ENCODE measurements around the gene GLT8D1.
A peak's percentile ranks its signal among the peaks of the same experiment; 100 is the strongest.

Gene GLT8D1

DNA sequence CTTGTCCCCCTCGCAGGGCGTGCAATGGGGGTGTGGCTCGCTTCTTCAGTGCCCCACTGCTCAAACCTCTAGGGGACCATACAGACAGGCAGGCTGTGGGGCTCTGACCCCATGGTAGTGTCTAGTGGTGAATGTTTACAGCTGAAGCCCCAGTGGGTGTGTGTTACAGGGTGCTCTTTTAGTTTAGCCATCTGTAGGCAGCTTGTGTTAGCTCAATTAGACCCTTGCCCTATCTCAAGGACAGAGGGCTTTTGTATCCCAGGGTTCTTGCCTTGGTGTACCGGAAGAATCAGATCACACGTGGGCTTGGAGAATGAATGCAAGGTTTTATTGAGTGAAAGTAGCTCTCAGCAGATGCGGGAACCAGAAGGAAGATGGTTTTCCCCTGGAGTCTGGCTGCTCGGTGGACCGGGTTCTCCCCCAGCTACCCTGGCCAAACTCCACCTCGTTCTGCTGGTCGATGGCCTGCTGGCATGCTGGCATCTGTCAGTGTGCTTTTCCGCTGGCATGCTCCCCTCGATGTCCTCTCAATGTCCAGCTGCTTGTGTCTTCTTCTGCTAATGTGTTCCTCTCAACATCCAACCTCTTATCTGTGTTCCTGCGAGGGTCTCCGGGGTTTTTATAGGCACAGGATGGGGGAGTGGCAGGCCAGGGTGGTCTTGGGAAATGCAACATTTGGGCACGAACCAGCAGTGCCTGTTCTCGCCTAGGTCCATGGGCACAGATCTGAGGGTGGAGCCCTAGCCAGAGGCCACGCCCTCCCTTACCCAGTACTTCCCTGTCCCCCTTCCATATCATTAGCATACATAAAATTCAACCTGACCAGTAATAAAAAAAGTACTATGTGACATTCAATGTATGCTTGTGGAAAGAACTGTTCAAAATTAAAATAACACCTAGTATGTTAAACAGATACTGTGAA is 7.0 kb upstream of the GLT8D1 start:
- DNase-seq: no peak

DNA sequence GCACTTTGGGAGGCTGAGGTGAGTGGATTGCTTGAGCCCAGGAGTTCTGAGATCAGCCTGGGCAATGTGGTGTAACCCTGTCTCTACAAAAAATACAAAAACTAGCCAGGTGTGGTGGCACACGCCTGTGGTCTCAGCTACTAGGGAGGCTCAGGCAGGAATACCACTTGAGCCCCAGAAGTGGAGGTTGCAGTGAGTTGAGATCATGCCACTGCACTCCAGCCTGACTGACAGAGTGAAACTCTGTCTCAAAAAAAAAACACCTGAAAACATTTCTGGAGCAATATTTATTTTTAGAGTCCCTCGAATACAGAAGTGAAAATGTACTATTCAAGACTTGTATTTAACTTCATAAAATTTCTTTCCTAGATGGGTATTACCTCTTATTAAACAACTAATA is 4.9 kb upstream of the GLT8D1 start:
- no peak for DNase-seq

DNA sequence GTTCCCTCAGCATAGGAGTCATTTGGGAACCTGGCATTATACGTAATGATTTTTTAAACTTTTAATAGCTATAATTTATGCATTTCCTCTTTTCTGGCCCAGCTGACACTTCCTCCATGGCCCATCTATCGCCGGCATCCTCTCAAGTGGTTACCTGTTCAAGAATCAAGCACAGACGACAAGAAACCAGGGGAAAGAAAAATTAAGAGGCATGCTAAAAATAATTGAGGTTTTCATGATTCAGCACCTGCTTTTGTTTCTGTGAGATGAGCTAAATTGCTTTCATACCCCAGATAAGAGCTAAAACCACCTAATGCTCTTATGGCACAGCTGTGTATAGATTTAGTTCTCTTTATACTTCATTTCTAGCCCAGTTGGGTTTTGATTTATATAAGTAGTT is 2.0 kb upstream of the GLT8D1 start:
- no peak for DNase-seq

- DNase-seq: no peak
These were observed 228 bp downstream of the GLT8D1 start for GRCh38 chr3:52705438-52705687.

- DNase-seq: no peak
These were observed 767 bp downstream of the GLT8D1 start for GRCh38 chr3:52704611-52705437.

- DNase-seq: no peak
These were observed 2.2 kb downstream of the GLT8D1 start for GRCh38 chr3:52703341-52703740.

GRCh38 chr3:52697632-52697965 is 8.0 kb downstream of the GLT8D1 start:
- no peak for DNase-seq

DNA sequence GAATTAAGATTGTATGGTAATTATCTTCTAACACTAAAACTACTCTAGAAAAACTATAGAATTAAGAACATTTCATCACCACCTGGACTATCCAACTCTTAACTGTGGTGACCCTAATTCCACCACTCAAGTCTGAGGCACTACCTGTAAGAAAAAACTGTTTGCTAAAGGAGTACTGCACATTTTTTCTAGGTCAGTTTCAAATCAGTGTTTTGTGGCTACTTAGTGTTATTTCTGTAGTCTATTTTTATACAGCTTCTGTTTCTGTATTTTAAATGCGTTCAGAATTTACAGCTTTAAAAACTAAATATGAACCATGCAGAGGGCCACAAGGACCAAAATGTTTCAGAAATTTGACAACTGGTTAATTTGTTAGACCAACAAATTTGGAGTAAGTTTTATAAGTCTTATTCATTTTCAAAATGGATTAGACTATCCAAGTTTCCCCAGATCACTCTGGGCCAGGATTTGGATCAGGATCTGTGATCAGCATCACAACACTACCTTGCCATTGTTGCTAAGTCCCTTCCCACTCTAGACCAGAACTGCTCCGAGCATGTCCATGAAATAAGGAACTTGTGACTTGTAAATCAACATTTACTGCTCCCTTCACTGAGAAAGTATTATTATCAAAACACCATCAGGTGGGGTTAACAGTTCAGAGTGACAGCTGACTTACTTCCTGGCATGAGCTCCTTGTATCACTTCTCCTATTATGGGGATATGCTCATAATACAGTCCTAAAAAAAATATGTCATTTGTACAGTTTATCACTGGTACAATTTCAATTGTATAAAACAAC is 8.6 kb downstream of the GLT8D1 start:
- no peak for DNase-seq

DNA sequence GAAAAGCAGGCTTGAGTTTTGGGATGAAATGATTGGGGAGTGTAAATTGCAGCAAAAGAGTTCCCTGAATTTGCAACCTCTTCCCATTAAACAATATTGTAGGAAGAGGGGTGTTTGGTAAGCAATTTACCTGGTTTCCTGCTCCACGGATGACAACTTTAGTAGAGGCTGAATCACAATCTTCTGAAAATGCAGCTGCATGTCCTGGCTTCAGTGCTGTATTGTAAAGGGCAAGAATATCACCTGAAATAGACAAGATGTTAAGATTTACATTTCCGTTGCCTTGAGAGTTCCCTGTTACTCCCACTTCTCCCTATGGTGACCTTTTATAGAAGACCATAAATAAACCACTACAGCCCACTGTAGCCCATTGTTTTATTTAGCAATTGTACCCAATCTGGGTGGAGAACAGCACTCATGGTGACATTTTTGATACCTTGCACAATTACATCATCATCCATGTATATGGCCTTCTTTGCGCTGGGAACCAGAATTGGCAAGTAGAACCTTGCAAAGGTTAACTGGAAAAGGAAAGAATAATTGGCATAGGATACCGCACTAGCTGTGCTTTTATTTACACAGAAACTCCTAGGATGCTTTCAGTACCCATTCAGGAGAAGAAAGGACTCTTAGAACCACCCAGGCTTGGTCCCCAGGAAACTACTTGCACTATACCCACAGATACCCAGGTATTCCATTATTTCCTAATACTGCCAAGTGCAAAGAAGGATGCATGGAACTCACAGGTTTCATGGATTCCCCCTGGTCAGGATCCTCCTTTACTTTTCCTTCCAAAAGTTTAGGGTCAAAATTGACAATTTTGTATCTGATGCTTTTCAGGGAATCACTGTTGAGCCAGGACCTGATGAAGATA is 9.6 kb downstream of the GLT8D1 start:
- no peak for DNase-seq

DNA sequence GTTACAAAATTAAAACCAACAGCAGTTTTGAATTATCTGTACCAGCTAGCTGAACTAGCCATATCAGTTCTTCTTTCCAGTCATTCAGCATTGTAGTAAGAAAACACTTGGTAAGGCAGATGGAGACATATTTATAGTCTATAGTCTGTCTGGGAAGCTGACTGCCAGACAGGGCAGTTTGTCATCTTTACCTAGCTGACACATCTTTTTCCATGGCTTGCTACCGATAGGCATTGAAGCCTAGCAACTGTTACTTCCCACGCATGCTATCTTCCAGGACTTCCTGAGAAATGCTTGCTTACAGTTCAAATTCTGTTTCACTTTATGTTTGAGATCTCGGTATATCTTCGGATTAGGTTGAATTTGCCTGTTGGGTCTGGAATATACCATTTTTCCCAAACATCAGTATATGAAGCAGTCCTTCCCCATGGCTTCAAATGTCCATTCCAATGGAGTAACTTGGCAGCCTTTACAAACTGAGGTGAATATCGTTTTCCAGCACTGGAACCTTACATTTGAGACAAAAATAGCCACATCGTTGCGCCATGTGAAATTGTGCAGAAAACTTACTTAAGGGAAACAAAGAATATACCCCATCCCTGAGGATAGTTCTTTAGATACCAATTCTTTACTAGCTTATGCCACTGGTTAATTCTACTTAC is 10.9 kb downstream of the GLT8D1 start:
- DNase-seq: no peak

DNA sequence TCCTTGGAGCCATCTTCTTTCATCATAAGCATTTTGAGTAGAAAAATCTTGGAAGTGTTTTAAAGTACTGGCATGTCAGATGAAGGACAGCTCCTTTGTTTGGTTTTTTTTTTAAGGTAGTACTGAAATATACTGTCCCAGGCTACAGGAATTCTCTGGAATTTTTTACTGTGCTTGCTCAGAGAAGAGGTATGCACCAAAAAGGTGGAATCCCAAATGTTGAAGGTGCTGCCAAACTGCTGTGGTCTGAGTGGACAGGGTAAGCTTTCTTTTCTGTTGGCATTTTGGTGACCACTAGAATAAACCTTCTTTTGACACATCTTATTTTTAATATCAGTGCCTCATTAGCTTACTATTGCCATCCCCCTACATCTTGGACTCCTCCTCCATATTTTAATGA is 12.5 kb downstream of the GLT8D1 start:
- DNase-seq: no peak

GRCh38 chr3:52690560-52690959 is 15.0 kb downstream of the GLT8D1 start:
- DNase-seq: no peak

DNA sequence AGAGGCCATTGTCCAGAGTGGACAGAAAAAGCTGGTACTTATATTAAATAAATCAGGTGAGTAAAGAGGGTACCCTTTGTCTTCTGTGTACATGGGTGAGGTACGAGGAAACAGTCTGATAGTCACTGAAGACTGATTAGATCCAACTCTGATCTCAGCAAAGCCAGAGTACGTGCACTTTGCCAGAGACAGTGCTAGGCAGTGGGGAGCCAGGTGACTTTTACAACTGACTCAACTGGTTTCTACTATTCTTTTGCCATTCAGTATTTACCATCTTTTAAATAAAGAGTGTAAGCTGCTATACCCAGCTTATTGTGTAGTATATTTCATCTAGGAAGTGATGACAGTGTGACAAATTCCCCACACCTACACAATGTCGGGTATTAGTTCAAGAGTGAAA is 16.4 kb downstream of the GLT8D1 start:
- DNase-seq: no peak

DNA sequence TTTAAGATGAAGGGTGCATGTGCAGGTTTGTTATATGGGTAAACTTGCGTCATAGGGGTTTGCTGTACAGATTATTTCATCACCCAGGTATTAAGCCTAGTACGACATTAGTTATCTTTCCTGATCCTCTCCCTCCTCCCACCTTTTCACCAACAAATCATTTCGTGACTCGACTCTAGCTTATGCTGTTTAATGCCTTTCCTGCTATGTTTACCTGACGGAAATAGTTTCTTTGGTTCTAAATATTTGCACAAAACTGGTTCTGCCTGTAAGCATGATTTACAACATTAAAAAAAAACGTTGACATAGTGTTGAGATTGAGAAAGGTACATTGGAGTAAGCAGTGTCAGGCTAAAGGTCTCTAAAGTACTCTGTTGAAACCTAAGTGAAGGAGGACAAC is 17.3 kb downstream of the GLT8D1 start:
- DNase-seq: no peak

DNA sequence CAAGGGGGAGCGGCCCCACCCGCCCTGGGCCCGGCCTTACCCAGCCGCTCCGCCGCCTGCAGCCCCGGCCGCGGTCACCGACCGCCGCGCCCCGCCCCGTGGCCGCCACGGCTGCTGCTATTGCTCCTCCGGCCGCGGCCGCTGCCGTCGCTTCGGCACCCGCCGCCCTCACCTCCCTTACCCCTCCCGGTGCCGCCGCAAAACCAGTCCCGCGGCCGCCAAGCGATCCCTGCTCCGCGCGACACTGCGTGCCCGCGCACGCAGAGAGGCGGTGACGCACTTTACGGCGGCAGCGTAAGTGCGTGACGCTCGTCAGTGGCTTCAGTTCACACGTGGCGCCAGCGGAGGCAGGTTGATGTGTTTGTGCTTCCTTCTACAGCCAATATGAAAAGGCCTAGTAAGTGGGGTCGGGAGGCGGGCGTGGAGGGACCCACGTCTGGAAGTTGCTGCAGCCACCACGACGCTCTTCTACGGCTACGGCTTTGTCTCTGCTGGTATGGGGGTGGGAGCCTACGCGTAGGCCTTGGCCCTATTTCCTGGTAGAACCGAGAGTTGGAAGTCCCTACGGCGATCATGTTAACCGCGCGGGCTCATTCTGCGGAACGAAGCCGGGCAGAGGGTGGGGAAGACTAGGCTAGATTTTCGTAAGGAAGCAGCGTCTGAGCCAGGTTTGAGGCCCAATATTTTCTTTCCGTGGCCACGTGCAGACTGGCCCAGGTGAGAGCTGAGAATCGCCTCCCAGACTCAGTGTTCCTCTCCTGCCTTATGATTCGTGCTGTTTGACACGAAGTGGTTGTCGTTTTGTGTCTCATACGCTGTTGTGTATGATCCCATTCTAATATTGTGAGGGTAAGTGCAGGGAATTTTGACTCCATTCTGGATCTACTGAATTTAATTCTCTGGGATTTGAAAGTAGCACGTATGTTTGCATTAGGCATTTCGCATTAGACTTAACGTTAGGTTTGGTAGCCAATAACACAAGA is 19.6 kb downstream of the GLT8D1 start, which contains the start of the genes GNL3 and PBRM1:
Gene GNL3, plus strand, starts transcription at position 324 of the 983 bp plus-strand sequence. Its CDS starts 61 bp downstream, at position 385.
Gene PBRM1, minus strand, starts transcription at position 205 of the 983 bp plus-strand sequence.
- DNase-seq: peak; percentile 97

- peak; percentile 87 to 96 (median 91) for DNase-seq
These were observed 20.3 kb downstream of the GLT8D1 start for GRCh38 chr3:52685285-52685708.

GRCh38 chr3:52684184-52684583 is 21.4 kb downstream of the GLT8D1 start:
- DNase-seq: no peak

- DNase-seq: no peak
These were observed 22.0 kb downstream of the GLT8D1 start for GRCh38 chr3:52683611-52684010.

- peak; percentile 83 to 96 (median 90) for DNase-seq
These were observed 23.6 kb downstream of the GLT8D1 start for GRCh38 chr3:52682016-52682415.

DNA sequence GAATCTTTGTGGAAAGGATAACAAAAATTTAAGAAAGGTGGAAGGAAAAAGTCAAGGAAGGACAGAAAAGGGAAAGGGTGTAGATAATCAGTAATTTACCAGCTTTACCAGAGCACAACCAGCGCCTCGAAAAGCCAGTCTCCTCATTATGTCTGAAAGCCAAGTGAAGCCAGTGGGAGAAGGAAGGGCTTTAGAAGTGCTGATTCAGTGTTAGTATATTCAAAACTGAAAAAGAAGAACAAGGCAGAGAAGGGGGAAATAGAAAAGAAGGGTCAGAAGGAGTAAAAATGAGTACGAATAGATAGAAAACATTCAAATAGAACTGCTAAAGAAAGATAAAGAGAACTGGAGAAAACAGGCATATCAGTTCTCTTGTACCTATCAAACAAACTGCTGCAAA is 24.0 kb downstream of the GLT8D1 start:
- peak; percentile 43 to 71 (median 62) for DNase-seq
